ENCODE data around the gene UBASH3A. TPM values are rescaled to one million over a fixed set of nuclear protein-coding genes. Genes with fewer than 3 reads are reported as not detected.

Gene UBASH3A
- polyA plus RNA-seq, 2 of the 4 experiments (the other 2 are of a cell fraction) = not detected

GRCh38 chr21:42373196-42373907 lies 30.4 kb upstream of the UBASH3A start:
- no peak for FAIRE-seq
- H3K27ac ChIP-seq = no peak overlapping the region
- 69% methylated on average over 15 of the region's 25 CpGs for WGBS (ENCODE audit: missing lambda C conversion rate)
- ATAC-seq = no peak
- no peak for TF ChIP-seq ZFP36 (IDR thresholded peaks at IDR 0.05; ENCODE audit: borderline replicate concordance, partially characterized antibody)
- no peak for TF ChIP-seq EHF (CRISPR knock-in tag; IDR thresholded peaks at IDR 0.05)
- TF ChIP-seq HEYL (CRISPR knock-in tag; IDR thresholded peaks at IDR 0.05) = no peak
- TF ChIP-seq RFX5 (IDR thresholded peaks at IDR 0.05) = no peak
- no peak for TF ChIP-seq ZSCAN20 (CRISPR knock-in tag; IDR thresholded peaks at IDR 0.05)
- no peak for TF ChIP-seq CHD4 (IDR thresholded peaks at IDR 0.05; ENCODE audit: borderline replicate concordance)
- no peak overlapping the region for H3K4me3 ChIP-seq
- no peaks in the 10 kb centered on the region for H3K9me3 ChIP-seq
- CTCF ChIA-PET = no interaction called here
- H3K4me2 ChIP-seq = no peak overlapping the region
- no peak for DNase-seq (ENCODE audit: low read depth in 1 of 2, low spot score in 1 of 2)
- POLR2A ChIA-PET = no interaction called here
- H3K4me1 ChIP-seq = no peaks in the 10 kb centered on the region; the same call in 2 of the 3 replicates

- ATAC-seq (no peak), FAIRE-seq (no peak), DNase-seq (ENCODE audit: low read depth in 1 of 2, low spot score in 1 of 2) (no peak)
- Histone ChIP-seq H3K4me1 (no peaks in the 10 kb centered on the region; the same call in 2 of the 3 replicates), H3K4me2 (no peak overlapping the region), H3K4me3 (no peak overlapping the region), H3K9me3 (no peaks in the 10 kb centered on the region), H3K27ac (no peak overlapping the region)
- ChIA-PET CTCF (no interaction called here), POLR2A (no interaction called here)
- no peak for TF ChIP-seq ZFP36 (IDR thresholded peaks at IDR 0.05; ENCODE audit: borderline replicate concordance, partially characterized antibody)
- TF ChIP-seq RCOR1 (IDR thresholded peaks at IDR 0.05; ENCODE audit: low read depth, low read length) = no peak
- TF ChIP-seq USF2 (IDR thresholded peaks at IDR 0.05) = no peak
- no peak for TF ChIP-seq KDM5A (IDR thresholded peaks at IDR 0.05)
- TF ChIP-seq NPAS2 (CRISPR knock-in tag; IDR thresholded peaks at IDR 0.05; ENCODE audit: borderline replicate concordance) = no peak
- TF ChIP-seq HOXA7 (CRISPR knock-in tag; IDR thresholded peaks at IDR 0.05) = no peak
- no peak for TF ChIP-seq EHMT2 (IDR thresholded peaks at IDR 0.05; ENCODE audit: low read depth)
- 62% methylated on average over 3 of the region's 16 CpGs for WGBS (ENCODE audit: missing lambda C conversion rate)
Measured at GRCh38 chr21:42373908-42374455, 29.7 kb upstream of the UBASH3A start.

GRCh38 chr21:42374457-42374856 lies 29.2 kb upstream of the UBASH3A start:
- Histone ChIP-seq H3K4me3 (no peak overlapping the region), H3K4me2 (no peak overlapping the region), H3K9me3 (no peaks in the 10 kb centered on the region), H3K4me1 (no peaks in the 10 kb centered on the region; the same call in 2 of the 3 replicates), H3K27ac (no peak overlapping the region)
- POLR2A ChIA-PET = no interaction called here
- 83% methylated on average over 7 of the region's 7 CpGs for WGBS (ENCODE audit: missing lambda C conversion rate)
- DNase-seq (ENCODE audit: low read depth in 1 of 2, low spot score in 1 of 2) (no peak), FAIRE-seq (no peak), ATAC-seq (no peak)
- no peak for TF ChIP-seq CEBPB (IDR thresholded peaks at IDR 0.05)
- TF ChIP-seq MAX (IDR thresholded peaks at IDR 0.05) = no peak
- TF ChIP-seq ESRRA (IDR thresholded peaks at IDR 0.05; ENCODE audit: borderline replicate concordance, low read length) = no peak
- TF ChIP-seq RAD21 (conservative IDR thresholded peaks at IDR 0.05 in 1 of 2, IDR thresholded peaks at IDR 0.05 in 1 of 2) = no peak
- no peak for TF ChIP-seq GATA3 (IDR thresholded peaks at IDR 0.05; ENCODE audit: borderline replicate concordance)
- TF ChIP-seq ZNF302 (CRISPR knock-in tag; IDR thresholded peaks at IDR 0.05) = no peak
- no peak for TF ChIP-seq CTCF (IDR thresholded peaks at IDR 0.05)
- no peak for TF ChIP-seq CBX2 (IDR thresholded peaks at IDR 0.05; ENCODE audit: borderline replicate concordance, low read depth)
- CTCF ChIA-PET = no interaction called here

Measured in A549 (cell line).